RWPE2 (cell line): ENCODE results near the gene HPSE2.

Experiments
- ATAC-seq: fragments of 200-7000 bp; cut with Tn5 transposase; 3 replicates; pipeline ENCODE4 v1.9.1; 2021; ENCODE audit warnings: low read depth
- DNase-seq: peaks from one replicate; pipeline ENCODE4 v3.0.0-alpha.2; 2020; ENCODE audit warnings: low spot score
- H3K27ac ChIP-seq: fragments of 450-650 bp; 2 replicates; pipeline ENCODE4 v1.5.1; 2017; ENCODE audit warnings: mild to moderate bottlenecking; ENCODE audit not compliant: poor library complexity, severe bottlenecking
- H3K27me3 ChIP-seq: fragments of 250-450 bp; sonication (Bioruptor Pico); 2 replicates; pipeline ENCODE4 v1.5.1; 2021; ENCODE audit warnings: mild to moderate bottlenecking, moderate library complexity; ENCODE audit not compliant: insufficient read depth, poor library complexity, severe bottlenecking
- H3K36me3 ChIP-seq: fragments of 250-450 bp; sonication (Bioruptor Pico); 2 replicates; pipeline ENCODE4 v1.5.1; 2020; ENCODE audit warnings: low read depth, mild to moderate bottlenecking, moderate library complexity
- H3K4me1 ChIP-seq: fragments of 250-450 bp; sonication (Bioruptor Pico); 2 replicates; pipeline ENCODE4 v1.5.1; 2021; ENCODE audit warnings: mild to moderate bottlenecking, moderate library complexity; ENCODE audit not compliant: insufficient read depth, poor library complexity, severe bottlenecking
- H3K4me3 ChIP-seq: fragments of 250-450 bp; sonication (Bioruptor Pico); 2 replicates; pipeline ENCODE4 v1.5.1; 2021; ENCODE audit warnings: mild to moderate bottlenecking, moderate library complexity; ENCODE audit not compliant: severe bottlenecking
- H3K9me3 ChIP-seq: fragments of 250-450 bp; sonication (Bioruptor Pico); 2 replicates; pipeline ENCODE4 v1.5.1; 2021; ENCODE audit warnings: mild to moderate bottlenecking, moderate library complexity; ENCODE audit not compliant: severe bottlenecking
- CTCF ChIP-seq: fragments of 450-650 bp; IDR thresholded peaks from one replicate; pipeline ENCODE4 v1.5.1; 2017; ENCODE audit warnings: mild to moderate bottlenecking, moderate library complexity; ENCODE audit not compliant: poor library complexity, severe bottlenecking

HPSE2 gene

GRCh38 chr10:98610301-98610700 is 625.4 kb downstream of the HPSE2 start:
- H3K4me3 ChIP-seq, result no peak overlapping the region
- H3K27ac ChIP-seq, result no peak overlapping the region
- ATAC-seq (no peak), DNase-seq (no peak)
- H3K27me3 ChIP-seq, result peaks cover 10% of the 10 kb centered on the region
- no peaks in the 10 kb centered on the region for H3K4me1 ChIP-seq
- TF ChIP-seq CTCF, result no peak
- H3K36me3 ChIP-seq, result no peaks in the 10 kb centered on the region
- H3K9me3 ChIP-seq, result no peaks in the 10 kb centered on the region

- Histone ChIP-seq H3K4me3 (no peak overlapping the region), H3K27me3 (peaks cover 10% of the 10 kb centered on the region), H3K36me3 (no peaks in the 10 kb centered on the region), H3K9me3 (no peaks in the 10 kb centered on the region), H3K27ac (no peak overlapping the region), H3K4me1 (no peaks in the 10 kb centered on the region)
- no peak for ATAC-seq
- no peak for TF ChIP-seq CTCF
- DNase-seq, result no peak
Observed at GRCh38 chr10:98609265-98609664, 626.4 kb downstream of the HPSE2 start.

- no peaks in the 10 kb centered on the region for H3K36me3 ChIP-seq
- no peaks in the 10 kb centered on the region for H3K9me3 ChIP-seq
- peaks cover 10% of the 10 kb centered on the region for H3K27me3 ChIP-seq
- no peak for DNase-seq
- TF ChIP-seq CTCF, result no peak
- no peak overlapping the region for H3K27ac ChIP-seq
- no peaks in the 10 kb centered on the region for H3K4me1 ChIP-seq
- ATAC-seq, result no peak
- no peak overlapping the region for H3K4me3 ChIP-seq
Observed at GRCh38 chr10:98608411-98608810, 627.2 kb downstream of the HPSE2 start.

- ATAC-seq (no peak), DNase-seq (no peak)
- Histone ChIP-seq H3K4me3 (no peak overlapping the region), H3K27me3 (peaks cover 2% of the 10 kb centered on the region), H3K9me3 (no peaks in the 10 kb centered on the region), H3K36me3 (no peaks in the 10 kb centered on the region), H3K4me1 (no peaks in the 10 kb centered on the region), H3K27ac (no peak overlapping the region)
- no peak for TF ChIP-seq CTCF
Observed at GRCh38 chr10:98602224-98602623, 633.4 kb downstream of the HPSE2 start.

- TF ChIP-seq CTCF, result no peak
- DNase-seq (no peak), ATAC-seq (no peak)
- no peaks in the 10 kb centered on the region for H3K27me3 ChIP-seq
- H3K9me3 ChIP-seq, result peaks cover 2% of the 10 kb centered on the region
- H3K36me3 ChIP-seq, result no peaks in the 10 kb centered on the region
- no peaks in the 10 kb centered on the region for H3K4me1 ChIP-seq
- no peak overlapping the region for H3K27ac ChIP-seq
- H3K4me3 ChIP-seq, result no peak overlapping the region
Observed at GRCh38 chr10:98599032-98599610, 636.5 kb downstream of the HPSE2 start.
